A549 treated with ZK216348 at 1 μM for 4 hours (cell line): ENCODE data around the gene PDE6C. TPM values are rescaled to one million over a fixed set of nuclear protein-coding genes. Genes with fewer than 3 reads are reported as not detected.

ENCODE experiments used
- total RNA-seq: library from RNA; stranded (reverse); fragments of 200-300 nt; extraction: Qiagen RNA extraction; gene quantifications from 5 replicates; pipeline ENCODE4 v1.2.3, GENCODE V29; 2022; ENCODE audit warnings: low read depth

The PDE6C gene
- not detected in 5 replicates for total RNA-seq

DNA sequence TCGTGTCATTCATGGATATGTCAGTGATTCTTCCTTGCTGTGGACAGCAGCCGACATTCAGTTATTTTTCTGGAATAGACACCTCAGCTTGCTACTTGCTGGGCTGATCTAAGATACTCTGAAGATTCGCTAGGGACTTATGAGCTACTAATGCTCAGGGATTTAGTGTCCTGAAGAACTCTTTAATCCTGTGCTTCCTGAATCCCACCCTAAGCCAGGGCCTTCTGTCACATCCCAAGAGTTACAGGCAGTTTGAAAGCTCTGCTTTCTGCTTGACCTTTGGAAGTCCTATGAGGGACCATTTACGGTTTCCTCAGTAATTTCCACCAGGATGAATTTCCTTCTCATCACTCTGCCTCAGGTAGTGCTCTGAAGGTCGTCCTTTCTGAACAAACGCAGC is at the start of gene PDE6C:
Gene PDE6C (plus strand): TSS at position 227 of the 400 bp plus-strand sequence. CDS start 189 bp downstream, outside the sequence.

DNA sequence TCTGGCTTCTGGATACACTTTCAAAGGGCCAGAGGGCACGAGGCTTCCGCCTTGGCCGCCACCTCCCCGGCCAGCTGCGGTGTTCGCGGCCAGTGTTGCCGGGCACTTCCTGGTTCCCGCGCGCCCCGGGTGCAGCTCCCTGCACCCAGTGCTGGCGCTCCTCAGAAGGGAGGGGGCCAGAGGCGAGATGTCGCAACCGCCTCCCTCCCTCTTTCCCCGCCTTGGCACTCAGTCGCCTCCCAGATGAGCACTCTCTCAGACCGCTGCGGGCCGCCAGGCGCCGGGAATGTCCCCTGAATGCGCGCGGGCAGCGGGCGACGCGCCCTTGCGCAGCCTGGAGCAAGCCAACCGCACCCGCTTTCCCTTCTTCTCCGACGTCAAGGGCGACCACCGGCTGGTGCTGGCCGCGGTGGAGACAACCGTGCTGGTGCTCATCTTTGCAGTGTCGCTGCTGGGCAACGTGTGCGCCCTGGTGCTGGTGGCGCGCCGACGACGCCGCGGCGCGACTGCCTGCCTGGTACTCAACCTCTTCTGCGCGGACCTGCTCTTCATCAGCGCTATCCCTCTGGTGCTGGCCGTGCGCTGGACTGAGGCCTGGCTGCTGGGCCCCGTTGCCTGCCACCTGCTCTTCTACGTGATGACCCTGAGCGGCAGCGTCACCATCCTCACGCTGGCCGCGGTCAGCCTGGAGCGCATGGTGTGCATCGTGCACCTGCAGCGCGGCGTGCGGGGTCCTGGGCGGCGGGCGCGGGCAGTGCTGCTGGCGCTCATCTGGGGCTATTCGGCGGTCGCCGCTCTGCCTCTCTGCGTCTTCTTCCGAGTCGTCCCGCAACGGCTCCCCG is 45.7 kb upstream of the PDE6C start, which contains the start of gene FFAR4:
Gene FFAR4 (plus strand): TSS at position 231 of the 842 bp plus-strand sequence. CDS start 56 bp downstream, at position 287.

GRCh38 chr10:93601146-93601773 is 11.1 kb upstream of the PDE6C start, which contains the start of gene RBP4:
RBP4 (minus strand) TSS chr10:93601235; CDS start chr10:93601028, 207 bp downstream.

DNA sequence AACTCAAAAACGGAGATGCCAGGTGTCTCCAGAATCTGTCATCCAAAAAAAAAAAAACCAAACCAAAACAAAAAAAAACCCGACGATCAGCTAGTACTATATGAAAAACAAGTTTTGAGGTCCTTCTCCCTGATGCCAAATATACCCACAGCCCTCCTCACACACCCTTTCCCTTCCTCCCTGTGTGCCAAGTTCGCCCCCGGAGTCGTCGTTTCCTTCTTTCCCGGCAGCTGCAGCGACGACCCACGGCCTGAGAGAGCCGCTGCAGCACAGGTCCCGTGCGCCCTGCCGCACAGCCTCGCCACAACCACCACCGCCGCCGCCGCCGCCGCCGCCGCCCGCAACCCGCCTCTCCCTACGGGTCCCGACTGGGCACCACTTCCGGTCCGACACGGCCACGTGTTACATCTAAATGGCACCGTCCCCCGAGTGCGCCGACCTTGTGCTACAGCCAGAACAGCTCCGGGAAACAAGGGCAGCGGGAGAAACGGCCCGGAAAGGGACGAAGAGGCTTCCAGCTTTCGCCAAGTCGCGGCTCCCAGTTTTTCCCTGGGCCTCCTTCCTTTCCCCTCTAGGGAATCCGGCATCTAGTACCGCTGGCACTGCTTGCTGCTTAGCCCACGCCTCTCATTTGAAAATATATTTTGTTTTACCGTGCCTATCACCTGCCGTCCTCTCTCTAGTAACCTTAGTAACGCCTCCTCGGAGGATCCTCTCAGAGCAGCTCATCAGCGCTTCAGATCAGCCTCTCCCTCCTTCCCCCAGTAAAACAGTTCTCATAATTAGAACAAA is 90.1 kb downstream of the PDE6C start, which contains the start of gene FRA10AC1:
Gene FRA10AC1 (minus strand): TSS at position 383 of the 792 bp plus-strand sequence. CDS start 2,486 bp downstream, outside the sequence.

Other genes with a start within 250 kb of the PDE6C start
- 196 to 244 TPM (median 231 TPM) in 5 replicates for gene MYOF, start 130.2 kb upstream of the PDE6C start, total RNA-seq
- 51.3 to 104 TPM (median 66.1 TPM) in 5 replicates for gene CEP55, start 115.9 kb upstream of the PDE6C start, total RNA-seq
- gene FFAR4, start 45.9 kb upstream of the PDE6C start, total RNA-seq = 0.12 to 0.33 TPM (median 0.22 TPM) in 5 replicates
- 5.1 to 10.1 TPM (median 9.7 TPM) in 5 replicates for gene RBP4, start 11.3 kb upstream of the PDE6C start, total RNA-seq
- 3.9 to 8.2 TPM (median 5.3 TPM) in 5 replicates for gene FRA10AC1, start 90.1 kb downstream of the PDE6C start, total RNA-seq
- gene LGI1, start 145.4 kb downstream of the PDE6C start, total RNA-seq = not detected in 5 replicates